ENCODE data around the gene GALNT4.

GALNT4 gene

DNA sequence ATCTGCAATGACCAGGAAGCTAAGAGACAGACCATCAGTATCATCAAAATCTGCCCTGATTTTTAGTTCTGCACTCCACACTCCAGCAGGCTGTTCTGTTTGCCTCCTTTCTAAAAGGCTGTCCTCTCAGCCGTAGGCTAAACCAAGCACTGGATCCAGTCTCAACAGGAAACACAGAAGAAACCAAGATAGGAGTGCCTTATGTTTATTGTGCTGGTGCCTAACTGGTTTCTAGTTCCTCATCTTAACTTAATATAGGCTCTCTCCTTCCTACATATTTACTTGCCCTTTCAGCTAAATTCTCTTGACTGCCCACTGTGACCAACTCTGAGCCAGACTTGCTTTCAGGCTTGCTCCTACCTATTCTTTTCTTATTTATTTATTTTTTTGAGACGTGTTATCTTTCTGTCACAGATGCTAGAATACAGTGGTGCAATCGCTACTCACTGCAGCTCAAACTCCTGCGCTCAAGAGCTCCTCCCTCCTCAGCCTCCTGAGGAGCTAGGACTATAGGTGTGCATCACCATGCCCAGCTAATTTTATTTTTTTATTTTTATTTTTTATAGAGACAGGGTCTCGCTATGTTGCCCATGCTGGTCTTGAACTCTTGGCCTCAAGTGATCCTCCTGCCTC lies 30.8 kb downstream of the GALNT4 start:
- DNase-seq (ENCODE audit: low spot score): no peak

DNA sequence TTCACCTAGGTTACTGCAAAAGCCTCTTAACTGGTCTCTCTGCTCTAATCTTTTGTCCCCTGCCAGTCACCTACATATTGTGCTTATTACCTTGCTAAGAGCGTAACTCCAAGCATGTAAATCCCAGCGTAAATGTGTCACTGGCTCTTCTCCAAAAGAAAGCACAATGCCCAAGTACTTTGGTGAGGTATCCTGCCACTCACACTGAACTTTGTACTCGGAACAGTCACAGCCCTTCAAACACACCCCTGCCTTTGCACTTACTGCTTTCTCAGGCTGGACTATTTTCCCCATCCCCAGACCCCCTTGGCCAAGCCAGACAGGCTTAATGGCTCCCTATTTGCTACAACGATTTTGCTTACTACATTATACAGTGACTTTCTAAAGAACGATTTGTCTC lies 31.7 kb downstream of the GALNT4 start:
- DNase-seq (ENCODE audit: low spot score): no peak

DNA sequence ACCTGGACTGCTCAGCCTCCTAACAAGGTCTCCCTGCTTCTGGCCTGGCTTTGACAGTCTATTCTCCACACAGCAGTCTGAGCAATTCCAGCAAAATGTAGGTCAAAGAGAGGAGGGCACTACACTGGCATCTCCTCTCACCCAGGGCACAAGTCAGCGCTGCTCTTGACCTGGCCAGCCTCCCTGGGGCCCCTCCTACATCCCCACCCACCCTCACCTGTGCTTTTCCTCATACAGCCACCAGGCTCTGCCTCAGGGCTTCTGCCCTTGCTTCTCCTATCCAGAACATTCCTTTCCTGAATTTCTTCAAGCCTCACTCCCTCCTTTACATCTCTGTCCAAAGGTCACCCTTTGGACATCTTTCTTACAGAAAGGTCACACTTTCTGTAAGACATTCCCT lies 33.7 kb downstream of the GALNT4 start:
- no peak for DNase-seq (ENCODE audit: low spot score)

DNA sequence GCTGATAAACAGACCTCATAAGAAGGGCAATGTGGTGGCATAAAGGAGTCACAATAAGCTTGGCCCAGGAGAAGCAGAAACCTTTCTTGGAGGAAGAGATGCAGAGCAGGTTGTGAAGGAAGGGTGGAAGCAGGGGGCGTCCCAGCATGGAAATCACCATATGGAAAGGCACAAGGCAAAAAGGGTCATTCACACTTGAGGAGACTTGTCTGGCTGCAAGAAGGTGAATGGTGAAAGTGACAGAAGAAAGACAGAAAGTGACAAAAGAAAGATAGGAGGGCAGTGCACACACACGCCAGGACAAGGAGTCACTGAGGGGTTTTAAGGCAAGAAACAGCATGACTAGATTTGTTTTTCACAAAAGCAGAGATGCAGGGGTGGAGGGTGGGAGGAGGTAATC lies 38.3 kb downstream of the GALNT4 start:
- no peak for DNase-seq (ENCODE audit: low spot score)

DNA sequence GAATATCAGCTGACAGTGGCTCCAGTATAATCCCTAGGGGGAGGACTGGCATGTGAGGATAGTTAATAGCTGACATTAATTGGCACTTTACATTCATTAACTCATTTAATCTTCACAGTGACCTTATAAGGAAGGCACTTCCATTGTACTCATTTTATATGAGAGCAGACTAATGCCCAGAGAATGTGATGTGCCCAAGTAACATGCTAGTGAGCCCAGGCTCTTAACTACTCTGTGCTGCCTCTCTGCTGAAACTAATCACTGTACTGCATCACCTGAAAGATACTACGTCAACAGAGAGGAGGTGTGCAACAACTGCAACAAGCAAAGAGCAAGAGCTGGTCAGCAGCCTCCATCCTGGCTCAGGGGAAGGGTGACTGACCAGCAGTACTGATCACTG lies 40.1 kb downstream of the GALNT4 start:
- peak; percentile 54 for DNase-seq (ENCODE audit: low spot score)

DNA sequence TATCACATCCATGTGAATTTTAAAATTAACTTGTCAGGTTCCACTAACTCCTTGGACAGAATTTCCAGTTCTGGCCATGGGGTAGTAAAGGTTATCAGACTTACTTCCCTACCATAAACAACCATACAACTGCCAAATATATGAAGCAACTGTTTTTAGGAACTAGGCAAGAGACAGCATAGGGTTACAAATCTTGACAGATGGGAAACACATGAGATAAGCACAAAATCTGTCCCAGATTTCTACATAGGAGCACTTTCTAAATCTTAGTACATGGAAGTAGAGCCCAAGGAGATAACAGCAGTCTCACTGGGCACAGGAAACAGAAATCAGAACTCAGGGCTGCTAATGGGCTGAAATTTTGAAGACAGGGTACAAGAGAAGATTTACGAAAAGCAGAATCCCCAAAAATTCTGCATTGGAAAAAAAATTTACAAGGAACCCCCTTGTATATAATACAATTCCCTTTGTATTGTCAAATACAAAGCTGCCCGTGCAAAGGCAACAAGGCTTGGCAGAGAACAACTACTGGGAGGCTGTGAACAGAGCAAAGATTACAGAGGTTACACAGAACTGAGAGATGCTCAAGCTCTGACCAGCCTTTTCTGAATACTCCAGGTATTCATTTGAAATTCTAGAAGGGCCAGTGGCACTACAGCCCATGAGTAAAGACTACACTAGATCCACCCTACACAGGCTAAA lies 43.2 kb downstream of the GALNT4 start:
- DNase-seq (ENCODE audit: low spot score): no peak

DNA sequence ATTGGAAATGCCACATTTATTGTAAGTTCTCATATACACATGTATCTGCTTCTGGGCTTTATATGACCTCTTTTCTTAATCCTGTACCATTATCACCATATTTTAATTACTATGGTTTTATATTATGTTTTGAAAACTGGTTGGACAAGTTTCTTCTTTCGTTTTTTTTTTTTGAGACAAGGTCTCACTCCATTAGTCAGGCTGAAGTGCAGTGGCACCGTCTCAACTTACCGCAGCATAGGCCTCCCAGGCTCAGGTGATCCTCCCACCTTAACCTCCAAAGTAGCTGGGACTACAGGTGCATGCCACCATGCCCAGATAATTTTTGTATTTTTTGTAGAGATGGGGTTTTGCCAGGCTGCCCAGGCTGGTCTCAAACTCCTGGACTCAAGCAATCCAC lies 44.6 kb downstream of the GALNT4 start:
- DNase-seq (ENCODE audit: low spot score): no peak

DNA sequence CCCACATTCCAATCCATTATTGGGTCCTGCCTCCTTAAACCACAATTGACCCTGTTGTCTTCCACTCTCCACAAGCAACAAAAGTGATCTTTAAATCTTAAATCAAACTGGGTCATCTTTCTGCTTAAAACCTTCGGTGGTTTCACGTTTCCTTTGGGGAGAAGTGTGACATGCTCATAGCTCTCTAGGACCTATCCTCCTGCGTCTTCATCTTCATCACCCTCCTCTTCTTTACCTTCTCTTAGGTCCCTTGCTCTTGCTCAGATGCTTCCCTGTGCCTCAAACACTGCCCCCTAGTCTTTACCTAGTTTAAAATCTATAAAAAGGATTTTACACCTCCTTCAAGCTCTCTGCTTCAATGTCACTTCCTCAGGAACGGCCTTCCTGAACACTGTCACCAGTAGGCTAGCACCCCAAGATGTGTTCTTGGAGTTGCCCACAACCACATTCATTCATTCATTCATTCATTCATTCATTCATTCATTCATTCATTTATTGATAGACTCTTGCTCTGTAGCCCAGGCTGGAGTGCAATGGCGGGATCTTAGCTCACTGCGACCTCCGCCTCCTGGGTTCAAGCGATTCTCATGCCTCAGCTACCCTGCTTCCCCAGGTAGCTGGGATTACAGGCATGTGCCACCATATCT lies 46.8 kb downstream of the GALNT4 start:
- DNase-seq (ENCODE audit: low spot score): no peak

DNA sequence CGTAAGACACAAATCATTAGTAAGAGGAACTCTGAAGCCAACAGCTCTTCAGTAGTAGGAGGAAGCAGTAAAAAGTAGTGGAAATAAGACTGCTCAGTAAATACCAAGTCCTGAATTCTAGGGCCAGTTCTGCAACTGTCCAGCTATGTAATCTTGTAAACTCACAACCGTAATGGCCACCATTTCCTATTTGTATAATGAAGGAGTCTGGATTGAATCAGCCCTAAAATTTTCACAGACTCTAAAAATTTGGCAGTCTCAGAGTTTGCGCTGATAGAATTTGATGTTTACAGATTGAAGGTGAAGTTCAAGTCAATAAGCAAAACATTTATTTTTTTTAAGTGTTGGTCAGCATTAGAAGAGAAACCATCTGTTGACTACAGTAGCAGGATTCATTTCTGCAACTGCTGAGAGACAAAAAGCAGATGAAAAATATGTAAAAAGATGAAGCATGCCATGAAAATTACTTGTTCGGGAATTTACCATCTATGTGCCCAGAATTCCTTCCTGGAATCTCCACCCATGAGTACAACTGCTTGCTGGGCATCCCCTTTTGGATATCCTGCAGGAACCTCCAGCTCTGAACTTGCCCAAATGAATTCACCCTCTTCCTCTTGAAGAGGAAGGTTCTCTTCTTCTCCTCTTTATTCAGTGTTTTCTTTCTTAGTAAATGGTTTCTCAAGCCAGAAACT lies 47.5 kb downstream of the GALNT4 start:
- DNase-seq (ENCODE audit: low spot score): no peak

DNA sequence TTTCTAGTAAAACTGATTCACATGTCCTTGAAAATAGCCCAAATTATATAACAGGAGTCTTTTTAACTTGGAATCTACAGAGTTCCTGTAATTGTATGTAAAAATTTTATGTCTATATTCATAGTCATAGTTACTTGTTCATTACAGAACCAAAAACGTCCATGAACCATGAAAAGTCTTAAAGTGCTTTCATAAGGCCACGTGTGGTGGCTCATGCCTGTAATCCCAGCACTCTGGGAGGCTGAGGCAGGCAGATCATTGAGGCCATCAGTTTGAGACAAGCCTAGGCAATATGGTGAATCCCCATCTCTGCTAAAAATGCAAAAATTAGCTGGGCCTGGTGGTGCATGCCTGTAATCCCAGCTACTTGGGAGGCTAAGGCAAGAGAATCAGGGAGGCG lies 48.4 kb downstream of the GALNT4 start:
- no peak for DNase-seq (ENCODE audit: low spot score)

DNA sequence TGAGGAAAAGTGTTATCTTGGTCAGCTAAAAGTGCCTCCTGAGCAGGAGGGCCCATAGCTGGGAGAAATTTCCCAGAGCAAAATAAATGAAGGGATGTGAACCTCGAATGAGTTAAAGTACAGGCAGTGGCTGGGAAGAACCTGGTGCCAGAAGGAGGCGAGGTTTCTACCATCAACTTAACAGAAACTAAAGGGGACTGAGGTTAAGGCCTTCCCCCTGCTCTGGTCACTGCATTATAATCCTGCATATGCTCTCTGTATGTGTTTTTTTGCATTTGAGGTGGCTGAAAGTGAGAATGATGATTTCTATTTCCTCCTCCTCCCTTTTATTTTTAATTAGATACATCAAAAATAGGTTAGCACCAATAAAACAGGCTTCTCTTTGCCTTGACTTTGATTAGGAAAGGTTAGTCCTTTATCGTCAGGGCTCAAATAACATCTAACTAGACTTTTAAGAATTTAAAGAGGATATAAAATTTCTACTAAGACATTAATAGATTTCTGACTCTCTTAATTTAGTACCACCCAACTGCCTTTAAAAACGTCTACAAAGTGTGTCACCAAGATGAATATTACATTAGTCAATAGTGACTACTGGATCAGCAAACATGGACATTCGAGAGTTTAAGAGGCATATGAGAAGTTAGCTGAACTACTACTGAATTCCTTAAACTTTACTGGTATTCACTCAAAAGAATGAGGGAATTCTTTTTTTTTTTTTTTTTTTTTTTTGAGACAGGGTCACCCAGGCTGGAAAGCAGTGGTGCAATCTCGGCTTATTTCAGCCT lies 49.2 kb downstream of the GALNT4 start:
- DNase-seq (ENCODE audit: low spot score): no peak

DNA sequence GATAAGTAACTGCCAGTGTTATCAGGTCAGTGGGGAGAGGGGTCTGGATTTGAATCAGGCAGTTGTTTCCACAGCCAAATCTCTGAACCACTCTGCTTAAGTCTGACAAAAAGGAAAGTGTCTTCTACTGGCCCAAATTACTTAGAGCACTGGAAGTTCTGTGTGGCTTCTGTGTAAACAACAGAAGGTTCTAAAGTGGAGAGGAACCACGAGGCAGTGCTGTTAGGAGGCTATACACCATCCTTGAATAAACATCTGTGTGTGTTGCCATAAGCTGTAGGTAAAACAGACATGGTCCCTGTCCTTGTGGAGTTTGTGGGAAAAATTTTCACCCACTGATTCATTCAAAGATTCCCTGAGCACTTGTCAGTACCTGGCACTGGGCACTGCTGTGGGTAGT lies 50.0 kb downstream of the GALNT4 start:
- peak; percentile 29 for DNase-seq (ENCODE audit: low spot score)

Data from kidney tubule cell (primary cell).